Smooth muscle cell of the brain vasculature (primary cell): ENCODE data around the gene LHX3.

Experiments
- DNase-seq: peaks from one replicate; pipeline ENCODE4 v3.0.0-alpha.2; 2012; ENCODE audit warnings: low read depth, low spot score

The LHX3 gene

DNA sequence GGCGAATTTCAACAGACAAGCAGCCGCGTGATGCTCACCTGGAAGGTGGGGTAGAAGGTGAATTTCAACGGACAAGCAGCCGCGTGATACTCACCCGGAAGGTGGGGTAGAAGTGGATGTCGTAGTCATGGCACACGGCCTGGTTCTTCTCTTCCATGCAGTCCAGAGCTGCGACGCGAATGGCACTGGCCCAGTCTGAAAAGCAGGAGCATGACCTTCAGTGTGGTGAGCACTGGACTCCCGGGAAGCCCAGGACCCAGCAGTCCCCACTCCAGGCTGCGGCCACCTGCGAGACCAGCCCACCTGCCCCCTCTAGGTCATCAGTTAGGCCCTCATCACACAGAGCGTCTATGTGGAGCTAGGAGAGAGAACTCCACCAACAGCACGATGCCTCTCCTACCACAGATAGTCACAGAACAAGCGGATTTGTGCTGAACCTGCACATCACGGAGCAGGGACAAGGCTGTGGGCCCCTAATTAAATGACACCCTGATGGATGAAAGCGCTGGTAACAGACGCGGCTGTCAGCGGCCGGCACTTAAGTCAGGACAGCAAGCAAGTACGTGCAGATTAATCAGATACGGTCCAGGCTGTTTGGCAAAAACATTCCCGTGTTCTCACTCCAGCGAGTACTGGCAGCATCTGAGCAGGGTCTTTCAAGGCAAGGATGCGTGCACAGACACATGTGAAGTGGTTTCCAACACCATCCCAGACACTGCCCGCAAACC lies 21.9 kb upstream of the LHX3 start:
- no peak for DNase-seq

DNA sequence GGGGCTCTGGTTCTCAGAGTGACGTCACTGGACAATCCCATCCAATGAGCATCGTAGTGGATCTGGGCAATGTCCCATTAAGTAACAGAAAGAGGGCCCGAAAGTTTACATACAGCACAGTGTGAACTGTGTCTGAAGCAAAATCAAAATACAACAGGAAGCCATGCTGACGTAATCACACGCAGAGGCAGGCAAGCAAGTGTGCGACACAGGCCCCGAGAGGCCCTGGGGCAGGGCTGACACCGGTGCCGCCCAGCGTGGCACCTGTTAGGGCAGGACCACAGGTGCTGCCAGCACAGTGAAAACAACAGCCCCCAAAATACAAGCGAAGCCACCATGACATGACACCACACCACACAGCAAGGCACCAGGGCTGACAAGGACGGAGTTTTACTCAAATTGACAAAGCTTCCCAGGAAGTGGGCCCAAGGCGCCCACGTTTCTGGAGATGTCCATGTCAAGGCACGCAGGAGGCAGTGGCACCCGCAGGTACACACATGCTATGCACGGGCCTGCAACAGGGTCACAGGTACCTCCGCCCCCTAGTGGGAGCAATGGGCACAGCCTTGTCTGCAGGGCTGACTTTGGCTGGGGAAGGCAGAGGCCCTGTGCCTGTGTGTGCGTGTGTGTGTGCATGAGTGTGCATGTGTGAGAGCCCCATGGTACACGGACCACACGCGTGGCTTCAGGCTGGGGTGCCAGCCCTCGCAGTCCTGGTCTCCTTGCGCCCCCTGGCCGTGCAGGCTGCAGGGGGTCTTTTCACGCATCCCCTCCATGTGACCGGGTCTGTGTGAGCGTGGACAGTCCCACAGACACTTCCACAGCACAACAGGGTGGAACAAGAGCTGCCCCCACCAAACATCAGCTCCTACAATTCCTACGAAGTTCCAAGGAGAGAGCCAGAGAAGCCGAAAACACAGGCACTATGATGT lies 21.1 kb upstream of the LHX3 start:
- DNase-seq, result no peak

DNA sequence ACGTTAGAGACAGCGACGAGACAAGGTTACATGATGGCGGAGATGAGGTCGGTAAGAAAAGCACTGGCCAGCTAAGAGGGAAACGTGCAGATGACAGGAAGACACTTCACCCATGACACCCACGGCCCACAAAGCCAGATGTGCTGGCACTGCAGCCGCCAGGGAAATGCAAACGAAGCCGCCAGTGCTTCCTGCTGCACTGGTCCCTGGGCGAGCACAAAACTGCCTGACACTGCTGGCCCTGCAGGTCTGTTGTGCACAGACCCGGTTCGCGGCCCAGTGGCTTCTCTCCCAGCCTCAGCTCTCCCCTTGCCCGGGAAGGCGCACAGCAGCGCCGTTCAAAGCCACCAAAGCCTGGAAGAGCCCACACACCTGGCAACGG lies 20.4 kb upstream of the LHX3 start:
- no peak for DNase-seq

DNA sequence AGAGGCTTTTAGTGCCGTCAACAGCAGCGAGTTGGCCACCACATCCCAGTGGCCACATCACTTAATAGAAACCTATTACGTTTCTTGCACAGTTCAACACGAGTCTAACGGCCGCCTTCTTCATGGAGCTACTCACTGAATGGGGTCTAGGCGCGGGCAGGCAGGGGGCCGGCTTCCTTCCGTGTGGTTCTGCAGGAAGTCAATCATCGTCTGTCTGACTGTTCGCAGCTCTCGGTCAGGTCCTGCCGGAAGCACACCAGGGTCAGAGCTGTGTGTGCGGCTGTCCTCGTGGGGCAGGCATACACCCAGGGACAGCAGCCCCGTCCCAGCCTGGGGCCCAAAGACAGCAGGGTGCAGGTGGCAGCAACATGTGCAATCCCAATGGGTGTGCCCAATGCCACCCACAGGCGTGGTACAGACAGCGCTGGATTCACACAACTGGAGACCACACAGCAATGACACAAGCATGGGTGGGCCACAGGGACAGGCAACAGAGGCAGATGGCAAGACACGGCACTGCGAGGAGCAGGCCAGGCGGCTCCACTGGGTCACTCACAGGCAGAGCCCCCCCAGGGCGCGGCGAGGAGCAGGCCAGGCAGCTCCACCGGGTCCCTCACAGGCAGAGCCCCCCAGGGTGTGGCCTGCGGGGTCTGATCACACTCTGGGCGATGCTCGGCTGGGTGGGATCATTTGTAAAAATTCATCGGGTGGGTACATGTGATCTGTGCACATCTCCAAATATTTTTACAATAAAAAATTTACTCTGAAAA lies 19.1 kb upstream of the LHX3 start:
- DNase-seq, result no peak

DNA sequence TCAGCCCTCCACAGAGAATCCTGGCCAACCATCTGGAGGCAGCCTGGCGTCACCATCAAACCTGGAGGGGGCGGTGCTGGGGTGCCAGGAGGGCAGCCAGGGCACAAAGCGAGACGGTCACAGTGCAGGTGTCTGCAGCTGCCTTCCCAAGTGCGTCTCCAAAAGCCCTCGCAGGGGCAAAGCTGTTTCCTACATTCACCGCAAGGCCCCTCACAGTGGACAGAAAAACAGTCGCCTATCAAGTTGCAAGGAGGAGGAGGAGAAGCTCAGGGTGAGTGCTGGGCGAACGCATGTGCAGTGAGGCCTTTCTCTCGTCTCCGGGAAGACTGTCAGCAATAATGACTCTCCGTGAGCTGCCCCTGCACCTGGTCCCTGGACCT lies 18.0 kb upstream of the LHX3 start:
- no peak for DNase-seq

DNA sequence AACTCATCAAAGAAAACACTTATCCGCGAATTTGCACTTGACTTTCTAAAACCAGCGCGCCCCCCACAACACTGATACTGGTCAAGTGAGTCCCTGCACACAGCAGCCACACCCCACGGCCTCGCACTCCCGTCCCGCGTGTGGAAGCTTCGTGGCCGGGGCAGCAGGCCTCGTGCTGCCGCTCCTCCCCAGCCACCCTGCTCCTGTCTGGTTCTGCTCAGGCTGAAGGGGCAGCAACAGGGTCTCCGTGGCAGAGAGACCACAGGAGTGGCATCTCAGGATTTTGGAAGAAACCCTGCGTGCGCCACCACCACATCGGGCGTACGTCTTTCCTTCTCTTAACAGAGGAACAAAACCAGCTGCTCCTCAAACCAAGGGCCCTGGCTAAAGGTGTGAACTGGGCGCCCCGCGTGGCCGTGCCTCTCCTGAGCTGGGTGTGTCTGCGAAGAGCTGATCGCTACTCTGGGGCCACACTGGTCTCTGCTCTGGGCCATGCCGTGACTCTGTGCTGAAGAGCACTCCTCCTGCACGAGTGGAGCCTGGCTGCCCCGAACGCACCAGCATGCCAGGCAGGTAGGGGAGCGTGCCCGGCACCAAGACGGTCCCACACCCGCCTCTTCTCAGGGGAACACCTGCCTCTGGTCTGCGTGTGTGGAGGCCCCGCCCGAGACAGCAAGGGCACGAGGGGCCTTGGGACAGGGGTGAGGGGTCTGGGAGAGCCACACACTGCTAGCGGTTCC lies 17.4 kb upstream of the LHX3 start:
- DNase-seq, result no peak

DNA sequence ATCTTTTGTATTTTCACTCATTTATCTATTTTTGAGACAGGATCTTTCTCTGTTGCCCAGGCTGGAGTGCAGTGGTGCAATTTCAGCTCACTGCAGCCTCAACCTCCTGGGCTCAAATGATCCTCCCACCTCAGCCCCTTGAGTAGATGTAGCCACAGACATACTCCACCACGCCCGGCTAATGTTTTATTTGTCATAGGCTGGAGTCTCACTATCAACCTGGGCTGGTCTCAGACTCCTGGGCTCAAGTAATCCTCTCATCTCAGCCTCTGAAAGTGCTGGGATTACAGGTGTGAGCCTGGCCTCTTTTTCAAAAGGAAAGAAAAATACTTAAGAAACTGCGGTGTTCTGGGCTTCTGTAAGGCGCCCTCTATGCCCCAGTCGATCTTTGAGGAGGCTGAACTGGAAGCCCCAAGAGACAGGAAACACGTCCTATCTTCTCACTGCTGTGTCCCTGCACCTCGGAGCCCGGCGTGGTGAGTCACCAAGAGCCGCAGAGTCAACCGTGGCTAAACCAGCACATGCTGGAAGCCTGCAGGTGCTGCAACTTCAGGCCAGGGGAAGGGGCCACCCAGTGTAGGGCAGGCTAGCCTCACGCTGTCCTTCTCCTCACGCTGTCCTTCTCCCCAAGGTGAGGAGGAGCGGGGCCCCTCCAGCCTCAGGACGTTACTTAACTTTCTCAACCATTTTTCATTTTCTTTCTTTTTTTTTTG lies 15.2 kb upstream of the LHX3 start:
- no peak for DNase-seq

DNA sequence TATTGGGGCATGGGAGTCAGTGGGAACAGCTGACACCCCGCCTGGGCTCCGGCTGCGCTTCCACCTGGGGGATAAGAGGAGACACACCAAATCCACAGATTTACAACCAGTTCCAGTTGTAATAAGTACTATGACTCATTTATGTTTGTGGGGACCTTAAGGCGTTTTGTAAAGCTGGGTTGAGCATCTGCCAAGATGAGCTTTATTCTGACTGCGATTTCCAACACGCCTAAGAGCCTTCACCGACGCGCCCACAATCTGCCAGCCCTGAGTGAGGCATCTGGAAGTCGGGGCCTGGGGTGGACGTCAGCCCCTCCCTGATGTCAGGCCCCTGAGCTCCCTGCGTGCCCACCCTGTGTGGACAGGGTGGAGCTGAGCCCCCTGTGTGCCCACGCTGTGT lies 14.3 kb upstream of the LHX3 start:
- no peak for DNase-seq

DNA sequence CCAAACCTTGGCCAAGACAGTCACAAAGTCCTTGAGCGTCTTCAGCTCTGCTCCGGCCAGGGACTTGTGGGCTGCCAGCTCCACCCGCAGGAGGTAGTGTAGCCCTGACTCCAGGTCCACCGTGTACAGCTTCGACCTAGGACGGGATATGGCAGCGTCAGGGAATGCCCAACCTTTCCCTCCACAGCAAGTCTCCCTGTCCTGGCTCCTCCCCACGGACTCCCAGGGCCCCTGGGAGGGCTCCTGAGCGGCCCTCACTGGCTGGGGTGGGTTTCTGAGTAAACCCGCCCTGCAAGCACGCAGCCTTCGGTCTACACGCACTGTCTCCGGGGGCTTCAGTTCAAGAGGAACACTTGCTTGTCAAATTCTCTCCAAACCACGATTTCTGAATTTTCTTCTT lies 13.7 kb upstream of the LHX3 start:
- DNase-seq, result no peak

DNA sequence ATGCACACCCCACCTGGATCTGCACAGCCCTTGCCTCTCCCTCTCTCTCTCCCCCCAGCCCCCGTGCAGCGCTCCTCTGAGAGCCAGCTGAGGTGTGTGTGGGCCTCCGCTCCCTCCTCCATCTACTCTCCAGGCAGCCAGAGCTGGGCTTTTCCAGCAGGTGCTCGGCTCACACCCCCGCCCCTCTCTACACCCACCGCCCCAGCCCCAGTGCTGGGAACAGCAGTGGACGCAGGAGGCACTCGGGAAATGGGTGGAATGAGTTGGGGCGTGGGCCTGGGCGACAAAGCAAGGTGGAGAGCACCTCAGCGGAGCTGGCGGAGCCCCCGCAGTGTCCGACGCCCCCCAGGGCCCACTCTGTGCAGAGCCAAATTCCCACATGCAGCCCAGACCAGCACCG lies 13.3 kb upstream of the LHX3 start:
- DNase-seq, result no peak

DNA sequence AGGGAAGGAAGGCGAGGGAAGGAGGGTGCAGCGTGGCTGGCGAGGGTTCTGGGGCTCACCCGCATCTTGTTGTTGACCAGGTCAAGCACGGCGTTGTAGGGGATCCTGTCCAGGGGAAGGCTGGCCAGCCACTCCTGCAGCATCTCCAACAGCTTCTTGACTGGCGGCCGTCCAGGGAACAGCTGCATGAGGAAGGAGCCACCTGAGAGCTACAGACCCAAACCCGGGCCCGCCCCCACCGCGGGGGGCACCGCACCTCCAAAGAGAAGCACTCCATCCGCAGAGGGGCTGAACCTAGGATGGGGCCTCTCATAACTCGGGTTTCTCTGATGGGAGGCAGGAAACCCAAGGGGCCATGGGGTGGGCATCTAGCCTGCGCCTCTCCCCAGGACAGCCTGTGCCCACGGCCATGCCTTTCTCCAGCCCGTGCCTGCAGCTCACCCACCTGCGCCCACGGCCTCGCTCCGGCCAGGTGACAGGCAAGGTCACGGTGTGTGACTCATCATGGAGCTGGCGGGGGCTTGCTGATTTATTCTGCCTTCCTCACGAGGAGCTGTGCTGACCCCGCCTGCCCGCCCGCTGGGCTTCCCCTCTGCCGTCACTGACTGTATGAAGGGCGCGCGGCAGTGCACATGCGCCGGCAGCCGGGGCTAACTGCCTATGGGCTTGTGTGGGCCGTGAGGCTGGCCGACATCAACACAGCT lies 11.8 kb upstream of the LHX3 start:
- DNase-seq, result no peak

DNA sequence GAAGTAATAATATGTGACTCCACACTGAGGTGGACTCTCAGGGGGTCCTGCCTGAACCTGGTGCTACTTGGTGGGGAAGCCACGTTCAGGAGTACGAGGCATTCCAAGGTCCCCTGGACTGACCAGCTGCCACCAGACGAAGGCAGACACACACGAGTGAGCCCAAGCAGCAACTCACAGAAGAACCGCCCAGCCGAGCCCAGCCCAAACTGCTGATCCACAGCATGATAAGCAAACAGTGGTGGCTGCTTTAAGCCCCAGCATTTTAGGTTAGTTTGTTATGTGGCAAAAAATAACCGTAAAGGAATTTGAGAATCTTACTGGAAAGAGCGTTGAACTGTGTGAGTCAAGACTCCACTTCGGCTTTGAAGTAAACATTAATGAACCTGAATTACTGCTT lies 8.8 kb upstream of the LHX3 start:
- no peak for DNase-seq

DNA sequence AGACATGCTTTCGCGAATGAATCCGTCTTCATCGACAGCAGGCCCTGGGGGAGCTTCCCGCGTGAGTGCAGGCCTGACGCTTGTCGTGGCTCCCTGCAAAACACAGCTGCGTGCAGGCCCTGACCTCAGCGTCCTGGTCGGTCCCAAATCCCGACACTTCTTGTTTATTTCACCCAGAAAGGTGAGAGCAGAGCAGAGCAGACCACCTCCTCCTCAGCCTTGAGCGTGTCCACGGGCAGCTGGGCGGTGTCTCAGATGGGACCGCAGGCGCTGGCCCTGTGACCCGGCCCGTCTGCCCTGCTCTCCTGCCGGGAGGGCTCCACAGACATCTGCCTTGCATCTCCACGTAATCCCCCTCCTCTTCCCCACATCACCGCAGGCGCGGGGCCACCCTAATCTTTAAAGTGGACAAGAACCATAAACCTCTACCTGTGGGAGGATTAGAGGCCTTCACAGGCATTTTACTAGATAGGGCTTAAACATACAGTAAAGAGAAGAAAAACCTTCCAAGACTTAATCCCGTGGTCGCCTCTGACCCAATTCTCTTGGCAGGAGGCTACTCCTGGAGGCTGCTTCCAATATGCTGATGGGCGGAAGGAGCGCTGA lies 7.5 kb upstream of the LHX3 start:
- no peak for DNase-seq

DNA sequence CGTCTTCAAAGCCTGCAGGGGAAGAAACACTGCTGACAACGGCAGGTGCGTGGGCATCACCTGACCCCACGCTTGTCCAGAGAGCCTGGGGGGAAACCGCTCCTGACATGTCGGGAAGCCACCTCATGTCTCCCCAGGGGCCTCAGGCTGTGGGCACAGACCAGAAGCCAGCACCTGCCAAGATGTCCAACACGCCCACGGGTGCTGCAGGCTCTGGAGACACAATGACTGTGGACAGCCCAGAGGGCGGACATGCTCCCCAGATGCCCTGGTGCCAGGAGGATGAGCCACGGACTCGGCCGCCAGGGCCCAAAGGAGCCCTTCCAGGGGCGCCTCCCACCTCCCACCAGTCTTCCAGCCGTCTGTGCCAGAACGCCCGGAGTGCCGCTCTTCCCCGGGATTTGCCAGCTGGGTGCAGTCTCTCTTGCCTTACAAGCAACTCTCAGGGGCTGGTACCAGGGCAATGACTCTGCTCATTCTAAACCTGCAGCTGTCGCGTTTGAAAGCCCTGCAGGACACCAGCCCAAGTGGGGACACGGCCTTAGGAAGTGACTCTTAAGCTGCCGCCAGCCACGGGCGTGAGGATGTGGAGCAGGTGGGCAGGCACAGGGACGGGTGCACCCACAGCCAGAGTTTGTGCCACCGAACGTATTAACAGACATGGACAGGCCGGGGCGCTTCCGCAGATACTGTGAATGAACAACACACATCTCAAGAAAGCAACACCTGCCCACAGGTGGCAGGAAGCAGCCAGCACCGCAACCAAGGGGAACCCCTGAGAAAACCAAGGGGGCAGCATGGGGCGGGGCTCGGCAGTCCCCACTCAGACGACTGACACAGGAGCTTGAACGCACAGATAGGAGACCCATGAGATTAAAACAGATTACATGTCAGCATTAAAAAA lies 6.8 kb upstream of the LHX3 start:
- no peak for DNase-seq

DNA sequence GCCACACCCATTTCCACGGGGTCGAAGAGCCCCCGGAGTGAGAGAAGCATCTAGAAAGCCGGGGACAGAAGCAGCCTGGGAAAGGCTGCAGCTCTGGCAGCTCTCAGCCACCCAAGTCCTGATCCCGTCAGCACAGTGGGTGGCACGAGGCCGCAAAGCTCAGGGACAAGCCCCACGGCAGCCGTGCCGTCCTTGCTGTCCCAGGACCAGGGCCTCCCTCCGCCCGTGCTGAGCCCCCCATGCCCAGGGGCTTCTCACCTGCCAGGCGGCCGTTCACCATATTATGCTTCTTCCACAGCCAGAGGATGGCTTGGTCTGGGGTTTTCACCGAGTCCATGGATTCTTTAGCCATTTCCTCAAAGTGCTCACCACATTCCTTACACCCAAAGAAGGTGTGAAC lies 6.1 kb upstream of the LHX3 start:
- DNase-seq, result no peak

DNA sequence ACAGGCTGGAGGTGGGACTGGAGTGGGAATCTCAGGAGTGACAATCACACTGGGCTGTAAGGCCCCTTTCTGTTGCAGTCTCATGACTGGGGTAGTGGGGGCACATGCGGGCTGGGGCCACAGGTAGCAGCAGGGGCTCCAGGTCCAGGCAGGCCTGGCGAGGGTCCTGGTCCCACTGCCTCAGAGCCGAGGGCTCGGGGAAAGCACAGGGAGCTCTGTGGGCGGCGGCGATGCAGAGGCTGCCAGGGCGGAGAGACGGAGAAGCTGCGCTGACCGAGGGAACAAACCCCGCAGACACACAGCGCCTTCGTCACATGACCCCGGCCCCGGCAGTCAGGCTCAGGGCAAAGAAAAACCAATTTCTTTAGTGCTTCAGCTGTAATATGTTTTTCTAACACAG lies 5.3 kb upstream of the LHX3 start:
- no peak for DNase-seq

DNA sequence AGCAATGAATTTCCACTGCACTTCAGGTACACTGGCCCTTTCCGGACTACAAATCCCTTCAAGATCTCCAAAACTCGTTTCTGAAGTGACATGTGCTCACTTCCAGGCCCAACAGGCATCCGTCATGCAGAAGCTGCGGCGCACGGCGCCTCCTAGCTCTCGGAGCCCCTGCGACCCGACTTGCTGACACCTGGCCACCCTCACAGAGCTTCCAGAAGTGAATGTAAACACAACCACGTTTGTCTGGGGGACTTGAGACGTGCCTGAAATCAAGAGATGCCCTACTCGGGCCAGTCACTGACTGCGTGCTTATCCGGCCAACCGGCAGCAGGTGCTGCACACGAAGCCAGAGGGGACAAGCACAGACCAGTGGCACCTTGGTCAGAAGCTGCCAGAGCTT lies 4.9 kb upstream of the LHX3 start:
- DNase-seq, result no peak

DNA sequence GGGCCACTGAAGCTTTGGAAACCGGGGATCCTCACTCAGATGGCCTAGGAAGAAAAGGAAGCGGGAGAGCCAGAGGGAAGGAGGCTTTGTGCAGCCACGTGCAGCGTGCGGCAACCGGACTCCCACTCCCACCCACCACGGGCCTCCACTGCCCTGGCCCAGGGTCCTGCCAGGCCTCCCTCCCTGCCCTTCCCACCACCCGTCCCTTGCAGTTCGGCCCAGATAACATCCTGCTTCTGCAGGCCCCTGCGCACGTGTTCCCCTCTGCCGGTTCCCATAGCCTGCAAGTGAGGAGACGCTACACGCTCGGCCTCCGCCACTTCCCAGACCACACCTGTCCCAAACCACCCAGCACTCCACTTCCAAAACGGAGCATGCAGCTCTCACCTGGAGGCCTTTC lies 4.3 kb upstream of the LHX3 start:
- no peak for DNase-seq

DNA sequence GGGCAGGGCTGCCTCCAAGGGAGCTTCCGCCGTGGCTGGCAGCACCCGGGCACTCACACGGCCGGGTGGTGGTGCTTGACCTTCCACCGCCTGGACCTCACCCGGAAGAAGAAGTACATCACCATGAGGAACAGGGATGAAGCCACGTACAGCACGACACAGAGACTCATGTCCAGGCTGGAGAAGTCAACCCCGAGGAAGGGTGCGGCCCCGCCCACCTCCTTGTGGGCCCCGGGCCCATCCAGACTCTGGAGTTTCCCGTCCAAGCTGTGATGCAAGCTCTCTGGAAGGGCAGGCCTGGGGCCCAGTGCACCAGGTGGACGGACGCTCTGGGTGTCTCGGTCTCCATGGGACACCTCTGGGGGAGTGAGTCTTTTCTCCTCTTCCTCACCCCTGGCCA lies 3.7 kb upstream of the LHX3 start:
- no peak for DNase-seq
